A549 treated with AZD9567 at 1 μM for 4 hours (cell line): ENCODE results near the gene CAT. TPM values are rescaled to one million over a fixed set of nuclear protein-coding genes. Genes with fewer than 3 reads are reported as not detected.

ENCODE experiments used
- total RNA-seq: library from RNA; stranded (reverse); fragments of 200-300 nt; extraction: Qiagen RNA extraction; gene quantifications from 5 replicates; pipeline ENCODE4 v1.2.3, GENCODE V29; 2022; ENCODE audit not compliant: insufficient read depth

The CAT gene
- total RNA-seq, result 35.0 to 43.1 TPM (median 39.2 TPM) in 5 replicates

GRCh38 chr11:34438529-34439507, at the start of gene CAT:
Gene CAT, plus strand, starts transcription at chr11:34438934. Its CDS starts 80 bp downstream, at chr11:34439014.

GRCh38 chr11:34513682-34514449, 75.1 kb downstream of the CAT start, which contains the start of gene ELF5:
Gene ELF5, minus strand, starts transcription at chr11:34513794. Its CDS starts 8,045 bp downstream, at chr11:34505749.

Other genes starting within 250 kb of the CAT start
- 33.8 to 39.8 TPM (median 36.6 TPM) in 5 replicates for gene ABTB2, start 80.9 kb upstream of the CAT start, total RNA-seq
- not detected in 5 replicates for gene ELF5, start 74.9 kb downstream of the CAT start, total RNA-seq
- gene EHF, start 182.2 kb downstream of the CAT start, total RNA-seq, result 0.56 to 0.77 TPM (median 0.65 TPM) in 4 of 5 replicates, not detected in the other